Liver (tissue), 3 donors: Measurements from ENCODE around the gene TTC34.

ENCODE experiments used
- CTCF ChIP-seq: fragments of 150-350 bp; IDR thresholded peaks from 2 replicates; pipeline ENCODE4 v1.5.1; 2017; ENCODE audit warnings: improper control_type of control experiment, low read depth, low read length; ENCODE audit not compliant: missing input control
- EGR1 ChIP-seq, 2 donors: IDR thresholded peaks; 2 replicates each; pipeline ENCODE4 v1.6.1; 2016 to 2018; ENCODE audit warnings: antibody characterized with exemption in 2 of 2, low read depth in 2 of 2
- HNF4A ChIP-seq, 2 donors: conservative IDR thresholded peaks; 2 replicates each; pipeline ENCODE4 v1.6.1; 2016; ENCODE audit warnings: antibody characterized with exemption in 2 of 2, mild to moderate bottlenecking in 2 of 2
- RXRA ChIP-seq, 2 donors: IDR thresholded peaks; 2 replicates each; pipeline ENCODE4 v1.6.1; 2017 to 2018; ENCODE audit warnings: antibody characterized with exemption in 2 of 2, mild to moderate bottlenecking in 1 of 2
- donor health status: healthy.
- donor health status: healthy.

GRCh38 chr1:2825487-2826189 lies 24.1 kb upstream of the TTC34 start:
- no peak for TF ChIP-seq CTCF
- TF ChIP-seq RXRA (IDR thresholded peaks at IDR 0.05) = no peak
- no peak for TF ChIP-seq HNF4A (conservative IDR thresholded peaks at IDR 0.05)
- TF ChIP-seq EGR1 (IDR thresholded peaks at IDR 0.05; ENCODE audit: low read depth in 2 of 2) = no peak
